Smooth muscle cell (in vitro differentiated cells): Measurements from ENCODE around the gene GDPD4. TPM values are rescaled to one million over a fixed set of nuclear protein-coding genes. Genes with fewer than 3 reads are reported as not detected.

Experiments
- DNase-seq: peaks from one replicate; lab custom pipeline; 2025; ENCODE audit not compliant: unreplicated experiment; lab: John Stamatoyannopoulos, UW
- H2AFZ ChIP-seq: fragments of 200-600 bp; sonication (generic); 2 replicates; pipeline ENCODE4 v1.6.0; 2016; ENCODE audit warnings: antibody characterized with exemption, low read depth, mild to moderate bottlenecking
- H3F3A ChIP-seq: fragments of 200-600 bp; sonication (generic); 2 replicates; pipeline ENCODE4 v1.6.0; 2017; ENCODE audit warnings: antibody characterized with exemption, low read depth
- H3K27ac ChIP-seq: fragments of 200-600 bp; sonication (generic); 2 replicates; pipeline ENCODE4 v1.5.1; 2016; ENCODE audit warnings: low read depth, mild to moderate bottlenecking
- H3K27me3 ChIP-seq: fragments of 200-600 bp; sonication (generic); 2 replicates; pipeline ENCODE4 v1.6.1; 2016; ENCODE audit warnings: low read depth, mild to moderate bottlenecking
- H3K36me3 ChIP-seq: fragments of 200-600 bp; sonication (generic); 2 replicates; pipeline ENCODE4 v1.5.1; 2016; ENCODE audit warnings: low read depth
- H3K4me1 ChIP-seq: fragments of 200-600 bp; sonication (generic); 2 replicates; pipeline ENCODE4 v1.5.1; 2016; ENCODE audit warnings: low read depth
- H3K4me2 ChIP-seq: fragments of 200-600 bp; sonication (generic); 2 replicates; pipeline ENCODE4 v1.6.0; 2016; ENCODE audit warnings: mild to moderate bottlenecking
- H3K4me3 ChIP-seq: fragments of 200-600 bp; sonication (generic); 2 replicates; pipeline ENCODE4 v1.5.1; 2016; ENCODE audit warnings: mild to moderate bottlenecking
- H3K79me2 ChIP-seq: fragments of 200-600 bp; sonication (generic); 2 replicates; pipeline ENCODE4 v1.6.0; 2016; ENCODE audit warnings: low read depth, mild to moderate bottlenecking
- H3K9ac ChIP-seq: fragments of 200-600 bp; sonication (generic); 2 replicates; pipeline ENCODE4 v1.6.0; 2016; ENCODE audit warnings: low read depth
- H3K9me3 ChIP-seq: fragments of 200-600 bp; sonication (generic); replicated peaks from 2 replicates; pipeline ENCODE4 v1.5.1; 2016; ENCODE audit warnings: low read depth
- H4K20me1 ChIP-seq: fragments of 200-600 bp; sonication (generic); 2 replicates; pipeline ENCODE4 v1.6.0; 2016; ENCODE audit warnings: low read depth
- CTCF ChIP-seq: fragments of 200-600 bp; sonication (generic); IDR thresholded peaks from 2 replicates; pipeline ENCODE4 v1.5.1; 2017; ENCODE audit warnings: borderline replicate concordance, mild to moderate bottlenecking, antibody characterized with exemption; ENCODE audit not compliant: insufficient read depth, poor library complexity, severe bottlenecking
- WGBS: methylation state at CpG from one replicate; pipeline ENCODE4 v1.1.7; 2016; ENCODE audit warnings: low lambda C conversion rate; 5-methylcytosine and 5-hydroxymethylcytosine counted together
- polyA plus RNA-seq: library from polyadenylated mRNA; unstranded; fragments of >200 nt; fragmentation: Nextera tagmentation; extraction: Ambion mirVana; gene quantifications from 2 replicates; pipeline ENCODE4 v1.2.1, GENCODE V29; 2016
- total RNA-seq: library from RNA; depleted of rRNA; stranded (reverse); fragments of >200 nt; gene quantifications from 2 replicates; pipeline ENCODE4 v1.2.3, GENCODE V29; 2014

The GDPD4 gene, protein sequence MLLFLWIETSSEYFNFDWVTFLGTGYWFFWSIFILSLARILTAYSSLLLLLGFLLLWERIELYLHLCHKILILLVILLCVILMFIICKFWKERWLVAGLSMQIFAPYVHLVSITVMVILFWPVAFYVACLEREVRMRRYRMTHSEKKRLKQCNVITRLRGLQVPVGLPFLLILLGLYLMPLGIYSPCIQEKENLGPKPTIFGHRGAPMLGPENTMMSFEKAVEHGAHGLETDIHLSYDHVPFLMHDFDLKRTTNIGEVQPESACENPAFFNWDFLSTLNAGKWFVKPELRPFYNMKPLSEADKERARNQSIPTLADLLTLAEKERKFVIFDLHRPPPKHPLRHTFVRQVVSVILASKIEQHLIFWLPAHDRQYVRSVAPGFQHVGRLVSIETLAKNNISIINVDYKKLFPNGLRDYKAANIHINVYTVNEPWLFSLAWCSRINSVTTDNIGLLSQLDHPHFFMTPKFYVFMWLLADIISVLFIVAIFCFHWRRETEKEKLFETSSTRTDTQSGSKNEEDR
- total RNA-seq: not detected in 2 replicates
- not detected in 2 replicates for polyA plus RNA-seq

DNA sequence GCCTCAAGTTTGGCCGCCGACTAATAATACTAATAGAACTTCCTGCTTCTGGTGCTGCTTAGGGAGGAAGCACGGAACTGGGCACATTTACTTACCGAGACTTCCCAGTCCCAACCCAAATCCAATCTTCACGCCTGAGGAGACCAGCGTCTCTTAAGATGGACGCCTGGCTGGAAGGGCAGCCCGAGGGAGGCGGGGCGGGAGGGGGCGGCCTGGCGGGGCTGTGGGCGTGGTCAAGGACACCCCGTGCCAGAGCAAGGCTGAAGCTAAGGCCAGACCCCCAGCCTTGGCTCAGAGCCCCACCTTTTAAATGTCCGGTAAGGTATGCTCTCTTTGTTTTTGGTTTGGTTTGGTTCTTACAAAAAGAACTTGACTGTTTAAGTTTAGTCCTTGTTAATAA, at the start of gene GDPD4:
GDPD4 (minus strand) TSS at position 177 of the 400 bp plus-strand sequence. CDS start 16,549 bp downstream, outside the sequence.
- Histone ChIP-seq H3K27ac (no peak within 1 kb of the TSS), H2AFZ (no peak within 1 kb of the TSS), H3K4me2 (no peak within 1 kb of the TSS), H3F3A (no peaks in the 10 kb centered on the region), H3K9me3 (no peaks in the 10 kb centered on the region), H3K36me3 (no peaks in the 10 kb centered on the region), H3K79me2 (no peaks in the 10 kb centered on the region), H3K9ac (no peak within 1 kb of the TSS), H3K27me3 (no peaks in the 10 kb centered on the region), H4K20me1 (no peaks in the 10 kb centered on the region), H3K4me1 (no peaks in the 10 kb centered on the region), H3K4me3 (no peak within 1 kb of the TSS)
- DNase-seq: no peak
- 96% methylated on average over 15 of the region's 15 CpGs for WGBS
- TF ChIP-seq CTCF: no peak

DNA sequence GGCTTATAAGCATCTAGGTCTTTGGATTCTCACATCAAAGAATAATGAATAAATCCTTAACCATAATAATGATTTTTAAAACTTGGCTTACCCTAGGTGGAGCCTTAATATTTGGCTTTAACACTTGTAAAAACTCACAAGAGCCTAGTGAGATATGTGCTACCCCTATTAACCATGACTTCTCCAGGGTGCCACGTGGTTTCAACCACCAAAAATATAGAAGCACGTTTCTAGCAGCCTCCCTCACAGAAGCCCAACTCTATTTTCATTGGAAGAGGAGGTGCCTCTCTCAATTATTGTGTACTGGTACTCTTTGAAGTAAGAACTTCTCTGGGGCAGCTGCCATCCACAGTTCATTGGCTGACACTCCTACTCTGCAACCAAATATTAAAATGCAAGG, 46.5 kb upstream of the GDPD4 start:
- H3K9ac ChIP-seq: no peak overlapping the region
- H3K36me3 ChIP-seq: no peaks in the 10 kb centered on the region
- H2AFZ ChIP-seq: no peak overlapping the region
- H4K20me1 ChIP-seq: no peaks in the 10 kb centered on the region
- H3K4me3 ChIP-seq: no peak overlapping the region
- 96% methylated on average over 2 of the region's 2 CpGs for WGBS
- H3F3A ChIP-seq: no peaks in the 10 kb centered on the region
- H3K4me1 ChIP-seq: no peaks in the 10 kb centered on the region
- H3K9me3 ChIP-seq: no peaks in the 10 kb centered on the region
- no peaks in the 10 kb centered on the region for H3K27me3 ChIP-seq
- H3K4me2 ChIP-seq: no peak overlapping the region
- no peak for DNase-seq
- no peaks in the 10 kb centered on the region for H3K79me2 ChIP-seq
- no peak for TF ChIP-seq CTCF
- no peak overlapping the region for H3K27ac ChIP-seq

DNA sequence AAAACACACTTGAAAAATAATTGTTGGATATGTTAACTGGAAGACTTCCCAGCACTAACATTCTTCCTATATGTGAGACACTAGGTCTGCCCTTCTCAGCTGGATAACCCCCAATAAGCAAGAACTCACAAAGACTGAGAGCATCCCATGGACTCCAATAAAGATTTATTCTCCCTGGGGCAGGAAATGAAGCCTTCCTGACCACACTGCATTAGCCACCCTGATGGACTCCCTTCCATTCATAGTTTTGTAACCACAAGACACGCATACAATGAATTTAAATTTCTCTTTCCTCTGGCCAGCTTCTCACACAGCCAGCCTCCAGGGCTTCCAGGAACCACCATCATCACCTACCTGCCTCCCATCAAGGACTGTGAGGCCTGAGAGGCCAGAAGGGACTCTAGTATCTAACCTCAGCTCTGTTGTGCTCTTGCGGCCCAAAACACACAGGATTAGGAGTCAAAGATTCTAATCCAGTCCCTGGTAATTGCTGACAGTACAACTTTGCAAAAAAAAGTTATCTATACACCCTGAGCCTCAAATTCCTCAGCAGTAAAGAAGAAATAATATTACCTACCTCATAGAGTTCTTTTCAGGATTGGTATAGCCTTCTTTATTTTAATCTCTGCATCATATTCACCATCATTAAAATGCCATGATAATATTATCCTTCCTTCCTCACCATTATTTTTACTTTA, 45.6 kb upstream of the GDPD4 start:
- no peak for DNase-seq
- no peak for TF ChIP-seq CTCF
- 59% methylated on average over 2 of the region's 2 CpGs for whole genome bisulfite sequencing
- Histone ChIP-seq H2AFZ (no peak overlapping the region), H3F3A (no peaks in the 10 kb centered on the region), H3K79me2 (no peaks in the 10 kb centered on the region), H4K20me1 (no peaks in the 10 kb centered on the region), H3K27ac (peak overlapping the region; percentile 4), H3K9ac (no peak overlapping the region), H3K4me3 (no peak overlapping the region), H3K9me3 (no peaks in the 10 kb centered on the region), H3K4me1 (no peaks in the 10 kb centered on the region), H3K4me2 (peak overlapping the region; percentile 40), H3K36me3 (no peaks in the 10 kb centered on the region), H3K27me3 (no peaks in the 10 kb centered on the region)
